Activated CD8-positive, alpha-beta memory T cell treated with anti-CD3 and anti-CD28 coated beads, Interleukin-2, amount 50 U/mL, for 24 hours (primary cell): Measurements from ENCODE around the gene ZIC4.

Source experiments
- DNase-seq: peaks from one replicate; pipeline ENCODE4 v3.0.0-alpha.2; 2020; ENCODE audit errors: extremely low read depth

Gene ZIC4

GRCh38 chr3:147406028-147406931 is at the start of gene ZIC4:
TSS of gene ZIC4 (minus strand) at chr3:147406543. CDS start at chr3:147402797, 3,746 bp downstream.
- no peak for DNase-seq

GRCh38 chr3:147449669-147450068 is 43.3 kb upstream of the ZIC4 start:
- no peak for DNase-seq

DNA sequence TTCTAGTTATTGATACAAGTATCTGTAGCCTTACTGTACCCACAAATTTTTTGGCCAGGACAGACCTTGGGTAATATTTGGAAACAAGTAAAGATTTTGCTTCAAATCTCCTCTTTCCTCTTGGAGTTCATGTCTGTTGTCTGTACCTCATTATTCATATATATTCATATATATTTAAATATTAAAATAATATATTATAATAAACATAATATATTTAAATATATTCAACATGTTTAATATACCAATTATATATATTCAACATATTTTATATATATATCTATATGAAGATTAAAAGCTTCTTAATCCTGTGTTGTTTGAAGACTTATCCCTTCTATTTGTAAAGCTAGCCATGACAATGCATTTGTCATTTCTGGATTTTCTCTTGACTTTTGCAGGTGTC is 40.9 kb upstream of the ZIC4 start:
- DNase-seq: no peak

- DNase-seq: no peak
These were observed 25.4 kb upstream of the ZIC4 start for GRCh38 chr3:147431751-147432150.

GRCh38 chr3:147428754-147429153 is 22.4 kb upstream of the ZIC4 start:
- no peak for DNase-seq

- DNase-seq: no peak
These were observed 22.0 kb upstream of the ZIC4 start for GRCh38 chr3:147428326-147428725.

DNA sequence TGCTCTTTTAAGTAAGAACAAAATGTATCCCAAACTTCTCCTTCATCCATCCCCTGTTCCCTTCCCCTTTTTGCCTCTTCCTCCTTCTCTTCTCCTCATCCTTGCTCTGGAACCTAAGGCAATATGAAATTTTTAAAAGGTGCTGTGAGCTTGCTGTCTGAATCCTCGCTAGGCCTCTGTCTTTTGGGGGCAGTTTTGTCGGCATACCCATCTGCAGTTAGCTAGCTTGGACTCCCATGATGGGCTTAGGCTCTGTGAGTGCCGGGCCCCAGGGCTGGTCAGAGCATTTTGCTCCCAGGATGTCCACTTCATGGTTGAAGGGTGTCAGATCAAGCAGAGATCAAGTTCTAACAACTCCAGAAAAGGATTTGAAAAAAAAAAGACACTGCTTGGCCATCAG is 21.4 kb upstream of the ZIC4 start:
- DNase-seq: no peak

DNA sequence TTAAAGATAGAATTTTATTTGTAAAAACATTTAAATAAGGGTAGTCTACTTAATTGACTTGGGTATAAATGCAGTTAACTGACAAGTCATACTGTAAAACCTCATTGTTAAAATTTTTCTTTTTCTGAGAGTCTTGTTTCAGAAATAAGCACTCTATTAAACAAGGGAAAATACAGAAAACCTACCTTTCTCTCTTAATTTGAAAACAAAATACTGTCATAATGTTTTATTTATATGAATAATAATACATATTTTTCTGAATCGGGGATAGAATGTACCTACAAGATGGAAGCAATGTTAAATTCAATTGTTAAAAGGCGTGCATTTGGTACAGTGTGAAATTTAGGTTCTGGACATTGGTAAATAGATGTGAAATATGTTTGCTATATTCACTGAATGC is 20.6 kb upstream of the ZIC4 start:
- DNase-seq: no peak

DNA sequence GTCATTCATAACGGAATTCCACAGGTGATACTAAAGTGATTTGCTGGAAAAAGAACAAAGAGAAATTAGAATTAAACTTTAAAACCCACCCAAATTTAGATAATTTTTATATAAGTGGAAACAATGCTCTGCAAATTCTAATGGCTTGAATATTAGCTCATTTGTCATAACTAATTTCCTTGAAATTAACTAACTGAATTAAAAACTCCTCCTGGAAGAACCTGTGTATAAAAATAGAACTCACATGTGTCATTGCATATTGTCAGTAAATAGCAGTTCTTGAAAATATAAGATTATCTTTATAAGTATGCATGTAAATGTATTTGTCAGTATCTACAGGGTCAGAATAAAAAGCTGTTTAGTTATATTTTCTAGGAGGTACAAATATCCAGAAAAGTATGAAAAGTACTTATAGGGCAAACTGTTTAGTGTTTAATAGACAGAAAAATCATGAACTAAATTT is 19.1 kb upstream of the ZIC4 start:
- no peak for DNase-seq

DNA sequence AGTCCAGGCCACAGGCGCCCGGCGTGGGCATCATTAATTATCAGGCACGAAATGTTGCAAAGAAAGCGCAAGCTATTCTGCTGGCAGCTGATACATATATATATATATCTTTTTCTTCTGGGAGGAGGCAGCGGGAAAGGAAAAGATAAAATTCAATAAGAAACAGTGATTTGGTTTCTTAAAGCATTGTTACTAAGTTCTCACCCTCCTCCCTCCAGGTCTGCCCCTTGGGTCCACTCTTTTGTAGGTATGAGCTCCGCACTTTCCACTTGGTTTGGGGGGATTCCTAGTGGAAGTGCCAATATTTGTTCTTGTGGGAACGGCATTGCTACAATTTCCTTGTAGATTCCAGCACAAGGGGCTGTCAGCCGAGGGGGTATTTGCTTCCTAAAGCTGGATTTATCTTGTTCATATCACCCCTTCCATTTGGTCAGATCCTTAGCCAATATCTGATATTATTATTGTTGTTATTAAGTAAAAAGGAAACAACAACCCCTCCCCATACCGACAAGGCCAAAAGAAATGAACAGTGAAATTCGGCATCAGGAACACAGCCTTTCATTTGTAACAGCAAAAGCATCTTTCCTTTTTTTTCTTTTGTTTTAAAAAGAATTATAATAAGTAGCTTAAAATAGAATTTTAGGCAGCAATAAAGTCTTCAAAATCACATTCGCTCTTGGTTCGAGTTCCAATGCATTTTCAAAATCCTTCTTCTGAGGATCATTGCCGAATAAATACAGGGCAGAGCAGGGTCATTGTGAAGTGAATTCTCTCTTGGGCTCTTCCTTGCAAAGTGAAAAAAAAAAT is 18.4 kb upstream of the ZIC4 start:
- DNase-seq: no peak

- DNase-seq: no peak
These were observed 17.6 kb upstream of the ZIC4 start for GRCh38 chr3:147423798-147424580.

DNA sequence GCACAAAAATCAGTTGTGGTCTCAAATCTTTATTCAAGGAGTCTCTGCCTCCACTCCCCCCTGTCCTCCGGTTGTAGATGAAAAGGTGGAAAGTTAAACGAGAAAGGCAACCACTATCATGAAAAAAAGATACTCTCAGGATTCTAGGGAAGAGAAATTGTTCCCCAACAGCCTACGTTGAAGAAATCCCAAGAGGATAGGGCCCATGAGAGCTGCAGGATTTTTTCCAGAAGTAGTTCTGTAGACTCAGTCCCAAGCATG is 17.1 kb upstream of the ZIC4 start:
- no peak for DNase-seq

DNA sequence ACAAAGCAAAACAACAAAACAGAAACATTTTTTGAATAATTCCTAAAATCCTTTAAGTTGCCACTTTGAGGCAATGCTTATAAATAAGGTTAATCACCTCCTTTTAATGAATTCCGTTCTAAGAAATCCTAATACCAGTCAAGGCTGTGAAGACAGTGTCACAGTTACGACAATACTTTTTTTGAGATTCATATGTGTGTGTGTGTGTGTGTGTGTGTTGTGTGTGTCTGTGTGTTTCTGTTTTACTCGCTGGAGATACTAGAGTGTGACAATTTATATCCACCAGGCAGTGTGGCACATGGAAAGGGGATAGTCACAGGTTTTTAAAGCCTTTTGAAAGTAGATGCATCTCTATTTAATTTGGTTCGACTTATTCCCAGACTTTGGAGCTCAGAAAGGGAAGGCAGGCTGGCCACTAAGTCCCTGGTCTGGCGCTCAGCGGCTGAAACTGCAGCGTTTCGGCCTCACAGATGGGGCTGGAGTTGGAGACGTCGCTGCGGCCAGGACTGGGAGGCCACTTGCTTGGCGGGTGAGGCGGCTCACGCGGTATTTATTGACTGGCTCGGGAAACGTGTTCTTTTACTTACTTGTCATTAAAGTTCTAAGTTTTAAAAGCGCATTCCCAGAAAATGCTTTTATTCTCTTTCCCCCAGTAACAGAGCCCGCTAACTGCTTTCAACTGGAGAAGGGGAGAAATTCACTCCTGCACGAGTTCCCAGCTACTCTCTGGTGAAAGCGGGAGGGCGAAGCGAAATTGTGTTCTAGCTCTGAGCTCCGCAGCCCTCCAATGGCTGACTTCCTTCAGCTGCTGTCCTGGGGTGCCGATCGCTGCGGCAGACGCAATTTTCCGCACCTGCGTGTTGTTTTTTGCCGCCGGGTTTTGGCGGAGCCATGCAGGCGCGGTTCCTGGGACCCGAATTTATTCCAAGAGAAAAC is 16.5 kb upstream of the ZIC4 start:
- DNase-seq: no peak

DNA sequence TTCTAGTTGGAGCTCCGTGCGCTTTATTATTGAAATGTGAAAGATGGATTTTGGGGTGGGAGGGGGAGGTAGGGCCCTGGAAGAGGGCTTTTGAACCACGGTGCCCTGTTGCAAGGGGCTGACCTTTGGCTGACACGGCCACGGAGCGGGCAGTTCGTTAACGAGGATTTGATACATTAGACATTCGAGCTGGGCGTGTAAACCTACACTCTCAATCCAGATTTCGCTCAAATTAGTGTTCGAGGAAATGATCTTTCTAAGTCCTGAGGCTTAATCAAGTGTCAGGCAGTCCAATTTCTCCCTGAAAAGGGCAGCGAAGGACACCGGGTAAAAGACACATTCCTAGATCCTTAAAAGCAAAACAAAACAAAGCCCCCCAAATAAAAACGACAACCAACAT is 15.9 kb upstream of the ZIC4 start:
- DNase-seq: no peak

DNA sequence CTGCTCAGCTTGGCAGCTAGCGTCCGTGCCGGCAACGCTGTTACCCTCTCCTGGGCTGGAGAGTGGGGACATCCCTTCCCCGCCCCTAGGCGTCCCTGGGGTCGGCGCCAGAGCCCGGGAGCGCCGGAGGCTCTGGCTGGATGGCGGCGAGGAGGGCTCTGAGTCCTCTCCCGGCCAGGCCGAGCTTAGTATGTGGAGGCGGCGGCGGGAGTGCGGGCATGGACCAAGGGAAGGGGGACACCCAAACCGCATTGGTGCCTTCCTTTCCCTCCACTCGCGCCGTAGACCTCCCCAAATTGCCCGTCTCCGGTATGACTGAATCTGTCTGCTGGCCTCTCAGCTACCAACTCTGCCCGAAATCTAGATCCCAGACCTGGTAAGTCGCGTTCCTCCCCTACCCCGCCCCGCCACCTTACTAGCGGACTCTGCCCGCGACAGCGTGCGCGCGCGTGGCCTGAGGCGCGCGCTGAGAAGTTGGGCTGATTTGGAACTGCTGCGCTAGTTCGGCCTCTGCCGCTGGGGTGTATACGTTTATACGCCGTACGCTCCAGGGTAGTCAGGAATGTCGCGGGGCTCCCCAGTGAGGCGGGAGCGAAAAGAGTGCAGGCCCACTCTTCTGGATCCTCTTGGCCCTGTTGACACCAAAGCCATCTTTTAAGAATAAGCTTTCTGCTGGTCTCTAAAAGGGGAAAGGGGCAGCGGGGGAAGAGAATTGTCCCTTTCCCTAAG is 15.0 kb upstream of the ZIC4 start:
- no peak for DNase-seq

DNA sequence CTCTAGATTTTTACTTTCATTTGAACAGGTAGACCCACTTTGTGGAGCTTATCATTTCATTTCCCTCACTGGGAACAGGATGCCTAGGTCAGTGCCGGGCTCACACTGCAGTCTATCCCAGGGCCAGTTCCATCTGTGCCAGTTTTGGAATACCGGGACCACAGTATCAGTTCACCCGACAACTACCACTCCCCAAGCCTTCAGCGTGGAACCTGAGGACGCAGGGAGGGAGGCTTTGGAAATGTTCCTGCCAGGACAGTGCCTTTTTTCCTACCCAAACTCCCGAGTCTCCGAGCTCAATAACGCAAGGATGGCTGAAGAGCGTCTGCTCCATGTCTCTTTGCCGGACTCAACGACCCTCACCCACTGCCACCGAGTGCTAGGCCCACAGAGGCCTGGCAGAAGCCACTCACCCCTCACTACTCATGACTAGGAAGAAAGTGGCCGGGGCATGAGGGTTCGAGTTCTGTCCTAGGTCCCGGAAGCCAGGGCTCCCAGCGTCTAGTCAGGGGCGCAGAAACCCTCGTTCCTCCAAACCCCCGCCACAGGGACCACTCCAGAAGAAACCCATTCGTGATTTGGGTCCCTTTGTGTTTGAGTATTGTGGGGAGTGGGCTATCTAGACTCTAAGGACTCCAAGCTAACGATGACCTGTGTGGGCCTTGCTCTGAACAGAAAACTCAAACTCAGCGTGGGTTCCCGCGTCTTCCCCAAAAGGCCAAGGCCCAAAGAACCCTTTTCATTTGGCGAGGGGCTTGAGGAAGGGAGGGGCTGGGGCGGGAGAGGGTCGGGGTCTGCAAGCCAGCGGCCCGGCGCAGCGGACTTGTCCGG is 14.2 kb upstream of the ZIC4 start:
- no peak for DNase-seq

GRCh38 chr3:147419781-147420224 is 13.5 kb upstream of the ZIC4 start:
- no peak for DNase-seq

DNA sequence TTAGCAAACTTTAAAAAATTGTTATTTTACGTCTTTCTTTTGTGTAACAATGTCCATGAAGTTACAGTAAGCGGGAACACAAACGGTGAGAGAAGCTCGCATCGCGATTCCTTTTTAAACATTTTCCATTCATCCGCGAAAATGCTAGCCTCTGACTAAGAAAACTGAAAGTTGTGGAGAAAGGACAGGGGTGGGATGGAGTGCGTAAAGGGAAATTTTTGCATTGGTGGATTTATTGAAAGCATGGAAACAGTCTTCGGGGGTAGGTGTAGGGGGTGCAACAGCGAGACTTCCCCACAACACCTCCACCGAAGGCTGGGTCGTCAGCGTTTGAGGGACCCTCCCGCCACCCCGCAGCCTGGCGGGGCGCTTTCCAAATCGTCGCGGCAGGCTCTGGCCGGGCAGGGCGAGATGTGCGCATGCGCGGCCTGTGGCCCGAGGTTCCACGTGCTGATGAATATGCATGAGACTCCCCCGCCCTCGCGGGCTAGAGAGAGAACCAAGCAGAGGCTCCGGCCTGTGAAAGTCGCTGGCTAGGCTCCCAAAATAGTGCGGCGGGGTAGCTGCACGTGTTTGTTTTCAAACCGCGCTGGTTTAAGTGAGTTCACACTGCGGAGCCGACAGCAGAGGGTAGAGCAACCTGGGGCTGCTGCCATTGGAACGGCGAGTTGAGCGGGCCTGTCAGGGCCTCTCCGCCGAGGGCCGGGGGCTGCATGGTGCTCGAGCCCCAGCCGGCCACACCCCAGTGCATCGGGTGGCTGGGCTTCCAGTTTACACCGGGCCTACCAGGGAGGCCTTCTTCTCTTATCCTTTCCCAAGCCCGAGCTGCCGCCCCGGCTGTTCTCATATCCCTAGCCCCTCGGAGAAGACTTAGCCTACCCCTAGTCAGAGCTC is 12.7 kb upstream of the ZIC4 start:
- DNase-seq: no peak
